ENCODE measurements around the gene MYG1.

DNA sequence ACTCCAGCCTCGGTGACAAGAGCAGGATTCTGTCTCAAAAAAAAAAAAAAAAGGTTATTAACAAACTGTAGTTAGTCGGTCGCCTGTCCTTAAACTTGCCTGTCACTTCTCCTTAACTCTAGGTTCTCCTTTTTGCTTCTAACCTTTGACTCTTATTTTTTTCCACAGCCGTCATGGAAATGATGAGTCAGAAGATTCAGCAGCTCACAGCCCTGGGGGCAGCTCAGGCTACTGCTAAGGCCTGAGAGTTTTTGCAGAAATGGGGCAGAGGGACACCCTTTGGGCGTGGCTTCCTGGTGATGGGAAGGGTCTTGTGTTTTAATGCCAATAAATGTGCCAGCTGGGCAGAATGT, 418 bp upstream of the MYG1 start:
- no peak for TF ChIP-seq CTCF (IDR thresholded peaks at IDR 0.05; ENCODE audit: low read length)
- no peak for TF ChIP-seq EZH2phosphoT487 (IDR thresholded peaks at IDR 0.05; ENCODE audit: low read length)
